DOHH2 (cell line): ENCODE measurements around the gene COL13A1.
A peak's percentile ranks its signal among the peaks of the same experiment; 100 is the strongest.

ENCODE experiments used
- H3F3A ChIP-seq: fragments of 200-600 bp; sonication (generic), shearing (Covaris generic); 2 replicates; pipeline ENCODE4 v1.6.0; 2016; ENCODE audit warnings: antibody characterized with exemption, mild to moderate bottlenecking; ENCODE audit not compliant: control insufficient read depth, insufficient read depth
- H3K27ac ChIP-seq: fragments of 200-600 bp; sonication (generic); 2 replicates; pipeline ENCODE4 v1.5.1; 2014; ENCODE audit warnings: low read depth, mild to moderate bottlenecking, low read length, moderate library complexity
- H3K27me3 ChIP-seq: fragments of 200-600 bp; sonication (generic); 2 replicates; pipeline ENCODE4 v1.6.1; 2014; ENCODE audit warnings: mild to moderate bottlenecking, low read length, mixed read lengths; ENCODE audit not compliant: control insufficient read depth
- H3K36me3 ChIP-seq: fragments of 200-600 bp; sonication (generic); 2 replicates; pipeline ENCODE4 v1.6.1; 2014; ENCODE audit warnings: mild to moderate bottlenecking, low read length, moderate library complexity, mixed read lengths; ENCODE audit not compliant: control insufficient read depth
- H3K4me1 ChIP-seq: fragments of 200-600 bp; sonication (generic); 2 replicates; pipeline ENCODE4 v1.6.1; 2014; ENCODE audit warnings: mild to moderate bottlenecking, low read length, mixed read lengths; ENCODE audit not compliant: control insufficient read depth
- H3K4me2 ChIP-seq: fragments of 200-600 bp; sonication (generic); 2 replicates; pipeline ENCODE4 v1.6.0; 2014; ENCODE audit warnings: mild to moderate bottlenecking, low read length, moderate library complexity
- H3K4me3 ChIP-seq: fragments of 200-600 bp; sonication (generic); 2 replicates; pipeline ENCODE4 v1.5.1; 2014; ENCODE audit warnings: mild to moderate bottlenecking, low read length, mixed read lengths
- H3K79me2 ChIP-seq: fragments of 200-600 bp; sonication (generic); 2 replicates; pipeline ENCODE4 v1.6.1; 2014; ENCODE audit warnings: mild to moderate bottlenecking, low read length, mixed read lengths; ENCODE audit not compliant: control insufficient read depth
- H3K9me2 ChIP-seq: fragments of 200-600 bp; sonication (generic); replicated peaks from 2 replicates; pipeline ENCODE4 v1.6.1; 2014; ENCODE audit warnings: mild to moderate bottlenecking, low read length, mixed read lengths; ENCODE audit not compliant: control insufficient read depth
- H3K9me3 ChIP-seq: fragments of 200-600 bp; sonication (generic); 2 replicates; pipeline ENCODE4 v1.6.1; 2014; ENCODE audit warnings: antibody characterized with exemption, low read length, mixed read lengths; ENCODE audit not compliant: control insufficient read depth, insufficient read depth
- H4K20me1 ChIP-seq: fragments of 200-600 bp; sonication (generic); 2 replicates; pipeline ENCODE4 v1.6.0; 2014; ENCODE audit warnings: low read depth, mild to moderate bottlenecking, antibody characterized with exemption, low read length, moderate library complexity; ENCODE audit not compliant: control insufficient read depth, insufficient read depth
- CTCF ChIP-seq: fragments of 200-600 bp; sonication (generic); IDR thresholded peaks from one replicate; pipeline ENCODE4 v1.5.1; 2014; ENCODE audit warnings: antibody characterized with exemption, mild to moderate bottlenecking, low read depth, low read length; ENCODE audit not compliant: poor library complexity, severe bottlenecking
- EZH2phosphoT487 ChIP-seq: fragments of 200-600 bp; sonication (generic); IDR thresholded peaks from 2 replicates; pipeline ENCODE4 v1.6.1; 2017; ENCODE audit warnings: borderline replicate concordance, mild to moderate bottlenecking, antibody characterized with exemption, low read length, moderate library complexity, mixed read lengths

The COL13A1 gene

GRCh38 chr10:69797959-69798358 is 3.7 kb upstream of the COL13A1 start:
- H3K79me2 ChIP-seq: no peaks in the 10 kb centered on the region
- no peak overlapping the region for H3K4me3 ChIP-seq
- no peaks in the 10 kb centered on the region for H3F3A ChIP-seq
- no peak overlapping the region for H3K27ac ChIP-seq
- H3K4me1 ChIP-seq: no peaks in the 10 kb centered on the region
- TF ChIP-seq CTCF (no peak), EZH2phosphoT487 (no peak)
- no peaks in the 10 kb centered on the region for H3K36me3 ChIP-seq
- no peaks in the 10 kb centered on the region for H3K9me3 ChIP-seq
- no peak overlapping the region for H3K4me2 ChIP-seq
- peaks cover 12% of the 10 kb centered on the region; the same call in 1 of the 2 replicates for H3K27me3 ChIP-seq
- H3K9me2 ChIP-seq: no peaks in the 10 kb centered on the region
- H4K20me1 ChIP-seq: no peaks in the 10 kb centered on the region

- TF ChIP-seq EZH2phosphoT487 (no peak), CTCF (peak; percentile 81)
- no peak overlapping the region for H3K4me2 ChIP-seq
- H3K27ac ChIP-seq: no peak overlapping the region
- no peaks in the 10 kb centered on the region for H4K20me1 ChIP-seq
- no peaks in the 10 kb centered on the region for H3F3A ChIP-seq
- H3K27me3 ChIP-seq: peaks cover 12% of the 10 kb centered on the region; the same call in 1 of the 2 replicates
- H3K9me2 ChIP-seq: no peaks in the 10 kb centered on the region
- no peaks in the 10 kb centered on the region for H3K4me1 ChIP-seq
- H3K79me2 ChIP-seq: no peaks in the 10 kb centered on the region
- no peaks in the 10 kb centered on the region for H3K9me3 ChIP-seq
- H3K4me3 ChIP-seq: no peak overlapping the region
- H3K36me3 ChIP-seq: no peaks in the 10 kb centered on the region
Observed at GRCh38 chr10:69800109-69800508, 1.6 kb upstream of the COL13A1 start.

GRCh38 chr10:69800665-69801064 is 1.0 kb upstream of the COL13A1 start:
- peaks cover 12% of the 10 kb centered on the region; the same call in 1 of the 2 replicates for H3K27me3 ChIP-seq
- no peak overlapping the region for H3K4me3 ChIP-seq
- no peaks in the 10 kb centered on the region for H3K9me2 ChIP-seq
- no peaks in the 10 kb centered on the region for H3F3A ChIP-seq
- H3K4me1 ChIP-seq: no peaks in the 10 kb centered on the region
- no peak for TF ChIP-seq EZH2phosphoT487
- TF ChIP-seq CTCF: no peak
- H3K9me3 ChIP-seq: no peaks in the 10 kb centered on the region
- no peak overlapping the region for H3K27ac ChIP-seq
- no peaks in the 10 kb centered on the region for H3K36me3 ChIP-seq
- no peaks in the 10 kb centered on the region for H3K79me2 ChIP-seq
- no peak overlapping the region for H3K4me2 ChIP-seq
- no peaks in the 10 kb centered on the region for H4K20me1 ChIP-seq

- no peak overlapping the region for H3K4me3 ChIP-seq
Observed at GRCh38 chr10:69801094-69801433, 642 bp upstream of the COL13A1 start.

More at GRCh38 chr10:69801094-69801433, 642 bp upstream of the COL13A1 start:
- Histone ChIP-seq H4K20me1 (no peaks in the 10 kb centered on the region), H3F3A (no peaks in the 10 kb centered on the region), H3K4me2 (no peak overlapping the region), H3K27ac (no peak overlapping the region), H3K27me3 (peaks cover 12% of the 10 kb centered on the region; the same call in 1 of the 2 replicates), H3K36me3 (no peaks in the 10 kb centered on the region), H3K9me2 (no peaks in the 10 kb centered on the region), H3K79me2 (no peaks in the 10 kb centered on the region), H3K9me3 (no peaks in the 10 kb centered on the region), H3K4me1 (no peaks in the 10 kb centered on the region)
- TF ChIP-seq CTCF: peak; percentile 64
- TF ChIP-seq EZH2phosphoT487: no peak
